Naive thymus-derived CD8-positive, alpha-beta T cell (primary cell): ENCODE measurements around the gene TTYH3. TPM values are rescaled to one million over a fixed set of nuclear protein-coding genes. Genes with fewer than 3 reads are reported as not detected.
"Not testable (repeated sequence)": the region's sequence is repeated elsewhere in the genome, so short reads cannot be mapped to it uniquely, and the experiment has no call there.

ENCODE experiments used
- ATAC-seq, 2 donors: fragments of 150-1000 bp; cut with Tn5 transposase in 1 of 2; sonication (Bioruptor Pico), chemical (Tn5 transposase) in 1 of 2; 1 replicate in 1 of 2; 2 replicates in 1 of 2; pipeline ENCODE4 v1.10.0; 2021; ENCODE audit warnings: mild to moderate bottlenecking in 2 of 2, moderate library complexity in 2 of 2
- POLR2A ChIA-PET: fragments of 350-600 bp; sonication (Branson Sonifier 250); formaldehyde crosslinking; loops from one replicate; lab custom pipeline; 2021; ENCODE audit warnings: antibody characterized with exemption; lab: Charles Lee
- DNase-seq, 10 donors: peaks; one replicate each; pipeline versions ENCODE4 v3.0.0 to v3.0.0-alpha.2; 2020 to 2022
- H3K27ac Mint-ChIP-seq, 10 donors: one replicate each; pipeline ENCODE4 v1.8.0; 2020 to 2022; ENCODE audit warnings: mild to moderate bottlenecking in 10 of 10, mixed read lengths in 10 of 10, moderate library complexity in 4 of 10, inconsistent platforms in 1 of 10
- H3K27me3 Mint-ChIP-seq, 5 donors: one replicate each; pipeline ENCODE4 v1.8.0; 2021 to 2022; ENCODE audit warnings: mixed read lengths in 5 of 5
- H3K36me3 Mint-ChIP-seq, 3 donors: one replicate each; pipeline ENCODE4 v1.8.0; 2020 to 2022; ENCODE audit warnings: mixed read lengths in 3 of 3, mild to moderate bottlenecking in 2 of 3, inconsistent platforms in 1 of 3
- H3K4me1 Mint-ChIP-seq, 4 donors: one replicate each; pipeline ENCODE4 v1.8.0; 2021 to 2022; ENCODE audit warnings: mixed read lengths in 4 of 4
- H3K4me3 Mint-ChIP-seq, 10 donors: one replicate each; pipeline ENCODE4 v1.8.0; 2020 to 2022; ENCODE audit warnings: mild to moderate bottlenecking in 10 of 10, mixed read lengths in 10 of 10, moderate library complexity in 6 of 10, inconsistent platforms in 1 of 10
- H3K9me3 Mint-ChIP-seq, 9 donors: one replicate each; pipeline ENCODE4 v1.8.0; 2020 to 2022; ENCODE audit warnings: mixed read lengths in 9 of 9, mild to moderate bottlenecking in 3 of 9, inconsistent platforms in 1 of 9, moderate library complexity in 1 of 9
- polyA plus RNA-seq, 3 donors: library from polyadenylated mRNA; unstranded; fragments of 300-500 nt; fragmentation: Illumina TruSeq; gene quantifications; one replicate each; pipeline ENCODE4 v1.2.3, GENCODE V29; 2021
- total RNA-seq, 8 experiments: library from RNA in 2 of 8; stranded (reverse) in 2 of 8; gene quantifications; one replicate each; pipeline ENCODE4 v1.2.3 and lab custom pipeline; 2021 to 2026

The TTYH3 gene
- total and polyA plus RNA-seq, 5 experiments from 2014 or later, result 1.1 to 14.9 (median 1.9) TPM

DNA sequence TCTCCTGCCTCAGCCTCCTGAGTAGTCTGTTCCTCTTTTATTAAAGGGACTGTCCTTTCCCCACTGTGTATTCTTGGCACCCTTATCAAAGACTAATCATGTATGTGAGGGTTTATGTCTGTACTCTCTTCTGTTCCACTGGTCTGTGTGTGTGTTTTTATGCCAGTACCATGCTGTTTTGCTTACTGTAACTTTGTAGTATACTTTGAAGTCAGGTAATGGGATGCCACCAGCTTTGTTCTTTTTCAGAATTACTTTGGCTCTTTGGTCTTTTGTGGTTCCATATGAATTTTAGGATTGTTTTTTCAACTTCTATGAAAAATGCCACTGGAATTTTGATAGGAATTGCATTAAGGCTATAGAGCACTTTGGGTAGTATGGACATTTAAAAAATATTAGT, 42.1 kb downstream of the TTYH3 start:
- H3K27me3 Mint-ChIP-seq, result peaks cover 5 to 22% (median 12%) of the 10 kb centered on the region in 5 donors
- peaks cover 5 to 10% (median 7%) of the 10 kb centered on the region in 4 donors for H3K4me1 Mint-ChIP-seq
- POLR2A ChIA-PET, result no interaction called here
- H3K9me3 Mint-ChIP-seq, result no peaks in the 10 kb centered on the region
- no peak overlapping the region for H3K4me3 Mint-ChIP-seq
- no peaks in the 10 kb centered on the region for H3K36me3 Mint-ChIP-seq
- ATAC-seq (no peak), DNase-seq (no peak)
- H3K27ac Mint-ChIP-seq, result no peak overlapping the region

DNA sequence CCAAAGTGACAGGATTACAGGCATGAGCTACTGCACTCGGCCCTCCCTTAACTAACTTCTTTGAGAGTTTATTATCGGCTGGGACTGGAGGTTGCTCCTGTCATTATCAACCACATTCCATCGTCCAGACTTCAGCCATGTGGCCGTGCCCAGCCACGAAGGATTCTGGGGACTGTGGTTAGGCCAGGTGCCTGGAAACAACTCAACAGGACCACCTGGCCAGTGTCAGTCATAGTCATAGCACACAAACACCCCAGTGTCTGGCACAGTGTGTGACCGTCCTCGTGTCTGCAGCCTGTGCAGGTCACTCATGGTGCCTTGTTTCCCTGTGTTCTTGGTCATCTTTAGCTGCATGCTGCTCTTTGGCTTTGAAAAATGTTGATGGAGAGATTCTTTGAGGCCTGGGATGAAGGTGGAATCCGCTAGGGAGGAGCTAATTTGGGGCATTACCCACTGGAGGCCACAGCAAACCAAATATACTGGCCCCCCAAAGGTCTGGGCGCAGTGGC, 43.5 kb downstream of the TTYH3 start:
- Mint-ChIP-seq H3K27ac (no peak overlapping the region), H3K4me1 (peaks cover 6 to 10% (median 7%) of the 10 kb centered on the region in 4 donors), H3K36me3 (no peaks in the 10 kb centered on the region), H3K4me3 (no peak overlapping the region), H3K9me3 (no peaks in the 10 kb centered on the region), H3K27me3 (peaks cover 0 to 20% (median 7%) of the 10 kb centered on the region in 5 donors)
- DNase-seq (peak in 1 of 10 donors; percentile 30), ATAC-seq (no peak)
- POLR2A ChIA-PET, result no interaction called here

DNA sequence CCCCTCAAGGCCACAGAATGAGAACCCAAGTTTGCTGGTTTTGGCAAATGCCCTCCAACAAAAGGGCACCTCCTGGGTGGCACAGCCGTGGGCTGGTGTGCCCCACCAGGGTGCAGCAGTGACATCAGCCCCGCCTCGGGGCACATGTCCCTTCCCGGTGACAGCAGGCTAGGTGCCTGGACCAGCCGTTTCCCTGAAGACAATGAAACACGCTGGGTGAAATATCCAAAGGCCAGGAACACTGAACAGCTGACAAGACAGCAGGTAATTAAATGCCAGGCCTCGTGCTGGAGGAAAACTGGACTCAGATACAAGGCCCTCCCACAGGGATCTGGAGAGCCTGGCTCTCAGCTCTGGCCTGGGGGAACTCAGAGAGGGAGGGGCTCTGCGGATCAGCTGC, 44.8 kb downstream of the TTYH3 start:
- POLR2A ChIA-PET, H3K4me1 Mint-ChIP-seq, H3K9me3 Mint-ChIP-seq, H3K4me3 Mint-ChIP-seq, H3K36me3 Mint-ChIP-seq, H3K27ac Mint-ChIP-seq, ATAC-seq: not testable (repeated sequence)
- DNase-seq, result peak in 1 of 10 donors; percentile 32
- peaks cover 0 to 13% (median 3%) of the 10 kb centered on the region in 5 donors for H3K27me3 Mint-ChIP-seq

- H3K4me3 Mint-ChIP-seq, ATAC-seq, H3K27ac Mint-ChIP-seq, H3K4me1 Mint-ChIP-seq, H3K9me3 Mint-ChIP-seq, POLR2A ChIA-PET, H3K36me3 Mint-ChIP-seq: not testable (repeated sequence)
- peaks cover 0 to 26% (median 4%) of the 10 kb centered on the region in 5 donors for H3K27me3 Mint-ChIP-seq
- peak in 1 of 10 donors; percentile 30 for DNase-seq
Observed at GRCh38 chr7:2678454-2678853, 46.7 kb downstream of the TTYH3 start.

- H3K4me1 Mint-ChIP-seq, H3K9me3 Mint-ChIP-seq, H3K4me3 Mint-ChIP-seq, POLR2A ChIA-PET, H3K36me3 Mint-ChIP-seq: not testable (repeated sequence)
- Mint-ChIP-seq H3K27me3 (peaks cover 0 to 26% (median 5%) of the 10 kb centered on the region in 5 donors), H3K27ac (peak overlapping the region in 1 of 10 donors; percentile 29)
- ATAC-seq, result peak in 1 of 2 donors; percentile 60
- peak in 1 of 10 donors; percentile 56 for DNase-seq
Observed at GRCh38 chr7:2679135-2680127, 47.6 kb downstream of the TTYH3 start.

DNA sequence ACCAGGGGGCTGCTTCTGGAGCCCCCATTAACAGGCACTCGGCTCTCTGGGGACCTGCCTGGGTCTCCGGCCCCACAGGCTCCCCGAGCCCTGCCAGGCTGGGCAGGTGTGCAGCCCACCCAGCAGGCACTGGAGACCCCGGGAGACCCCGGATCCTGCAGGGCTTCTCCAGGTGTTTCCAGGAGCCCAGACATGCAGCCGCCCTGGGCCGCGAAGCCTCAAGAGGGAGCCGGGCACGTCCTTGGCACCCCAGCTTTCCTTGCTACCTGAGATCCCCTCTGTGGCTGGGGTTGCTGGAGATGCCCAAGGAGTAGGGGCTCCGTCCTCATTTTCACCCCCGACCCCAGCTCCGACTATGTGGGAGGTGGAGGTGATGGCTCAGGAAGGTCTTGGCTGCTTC, 48.5 kb downstream of the TTYH3 start:
- no peak for ATAC-seq
- POLR2A ChIA-PET, result no interaction called here
- no peak for DNase-seq

DNA sequence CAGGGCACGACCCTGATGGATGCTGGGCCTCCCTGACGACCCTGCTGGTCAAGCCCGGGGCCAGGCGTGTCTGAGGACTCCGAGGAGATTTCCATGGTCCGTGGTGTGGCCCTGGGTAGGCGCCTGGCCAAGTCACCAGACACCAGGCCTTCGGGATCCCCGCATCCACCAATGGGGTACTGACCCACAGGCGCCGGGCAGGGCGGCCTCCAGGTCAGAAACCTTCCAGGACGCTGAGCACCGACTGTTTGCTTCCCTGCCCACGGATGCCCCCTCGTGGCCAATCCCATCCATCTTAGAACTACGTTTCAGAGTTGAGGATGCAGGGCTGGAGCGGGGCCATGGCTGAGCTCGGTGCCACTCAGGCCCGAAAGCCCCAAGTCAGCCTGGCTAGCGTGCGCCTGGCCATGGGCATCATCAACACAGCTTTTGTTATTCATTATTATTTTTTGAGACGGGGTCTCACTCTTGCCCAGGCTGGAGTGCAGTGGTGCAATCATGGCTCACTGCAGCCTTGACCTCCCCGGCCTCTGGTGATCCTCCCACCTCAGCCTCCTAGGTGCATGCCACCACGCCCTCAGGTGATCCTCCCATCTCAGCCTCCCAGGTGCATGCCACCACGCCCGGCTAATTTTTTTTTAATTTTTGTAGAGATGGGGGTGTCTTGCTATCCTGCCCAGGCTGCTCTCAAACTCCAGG, 49.2 kb downstream of the TTYH3 start:
- H3K9me3 Mint-ChIP-seq, result no peaks in the 10 kb centered on the region
- H3K4me1 Mint-ChIP-seq, result peaks cover 0 to 2% (median under 1%) of the 10 kb centered on the region in 4 donors
- POLR2A ChIA-PET, result no interaction called here
- peak; percentile 23 to 63 for ATAC-seq
- peak overlapping the region in 1 of 10 donors; percentile 19 for H3K4me3 Mint-ChIP-seq
- peaks cover 0 to 29% (median 11%) of the 10 kb centered on the region in 5 donors for H3K27me3 Mint-ChIP-seq
- peak; percentile 14 to 71 (median 34) for DNase-seq
- H3K27ac Mint-ChIP-seq, result peak overlapping the region in 1 of 10 donors; percentile 59
- no peaks in the 10 kb centered on the region for H3K36me3 Mint-ChIP-seq

More for the DNA sequence above, 48.5 kb downstream of the TTYH3 start:
- no peaks in the 10 kb centered on the region for H3K36me3 Mint-ChIP-seq
- H3K4me3 Mint-ChIP-seq, result no peak overlapping the region
- peaks cover 0 to 2% (median under 1%) of the 10 kb centered on the region in 4 donors for H3K4me1 Mint-ChIP-seq
- H3K27ac Mint-ChIP-seq, result no peak overlapping the region
- H3K9me3 Mint-ChIP-seq, result no peaks in the 10 kb centered on the region
- H3K27me3 Mint-ChIP-seq, result peaks cover 0 to 26% (median 8%) of the 10 kb centered on the region in 5 donors

GRCh38 chr7:2681929-2682799, 50.4 kb downstream of the TTYH3 start:
- DNase-seq (peak in 1 of 10 donors; percentile 49), ATAC-seq (no peak)
- H3K9me3 Mint-ChIP-seq, result no peaks in the 10 kb centered on the region
- H3K27ac Mint-ChIP-seq, result no peak overlapping the region
- peaks cover 5 to 35% (median 13%) of the 10 kb centered on the region in 5 donors for H3K27me3 Mint-ChIP-seq
- no peaks in the 10 kb centered on the region for H3K36me3 Mint-ChIP-seq
- no peak overlapping the region for H3K4me3 Mint-ChIP-seq
- POLR2A ChIA-PET, result interaction anchor here (0.9 kb wide), 1 partner anchor 122 kb away, joined by 3 read pairs; no protein-coding TSS in a partner anchor
- H3K4me1 Mint-ChIP-seq, result peaks cover 0 to 2% (median under 1%) of the 10 kb centered on the region in 4 donors

DNA sequence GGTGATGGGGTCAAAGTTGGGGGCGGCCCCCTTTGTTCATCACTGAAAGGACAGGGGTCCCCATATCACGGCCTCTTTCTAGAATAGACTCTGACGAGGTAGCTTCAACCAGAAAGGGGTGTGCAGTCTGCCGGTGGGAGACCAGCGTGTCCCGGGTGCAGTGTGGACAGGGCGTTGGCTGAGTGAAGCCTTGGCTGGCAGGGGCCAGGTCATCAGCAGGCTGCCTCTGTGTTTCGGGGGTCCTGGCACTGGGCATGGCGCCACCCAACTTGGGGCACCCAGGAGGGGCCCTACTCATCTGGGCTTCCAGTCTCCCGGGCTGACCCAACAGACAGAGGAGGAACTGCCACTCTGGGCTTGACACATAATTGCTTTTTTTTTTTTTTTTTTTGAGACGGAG, 52.7 kb downstream of the TTYH3 start:
- Mint-ChIP-seq H3K27ac (no peak overlapping the region), H3K36me3 (no peaks in the 10 kb centered on the region), H3K4me1 (peaks cover 7 to 10% (median 8%) of the 10 kb centered on the region in 4 donors), H3K9me3 (no peaks in the 10 kb centered on the region), H3K4me3 (no peak overlapping the region), H3K27me3 (peaks cover 12 to 45% (median 25%) of the 10 kb centered on the region in 5 donors)
- no peak for ATAC-seq
- DNase-seq, result peak in 1 of 10 donors; percentile 47
- POLR2A ChIA-PET, result no interaction called here

GRCh38 chr7:2686101-2686500, 54.3 kb downstream of the TTYH3 start:
- Mint-ChIP-seq H3K4me3 (no peak overlapping the region), H3K27me3 (peaks cover 15 to 55% (median 36%) of the 10 kb centered on the region in 5 donors), H3K36me3 (no peaks in the 10 kb centered on the region), H3K9me3 (no peaks in the 10 kb centered on the region), H3K27ac (peak overlapping the region in 1 of 10 donors; percentile 49), H3K4me1 (peaks cover 5 to 12% (median 8%) of the 10 kb centered on the region in 4 donors)
- POLR2A ChIA-PET, result no interaction called here
- peak in 1 of 10 donors; percentile 15 for DNase-seq
- no peak for ATAC-seq

GRCh38 chr7:2687338-2687869, 55.6 kb downstream of the TTYH3 start:
- DNase-seq (peak in 1 of 10 donors; percentile 49), ATAC-seq (no peak)
- Mint-ChIP-seq H3K4me3 (no peak overlapping the region), H3K27ac (no peak overlapping the region), H3K4me1 (peaks cover 5 to 13% (median 8%) of the 10 kb centered on the region in 4 donors), H3K36me3 (no peaks in the 10 kb centered on the region), H3K9me3 (no peaks in the 10 kb centered on the region), H3K27me3 (peaks cover 15 to 53% (median 41%) of the 10 kb centered on the region in 5 donors)
- POLR2A ChIA-PET, result no interaction called here
